ENCODE data around the gene KLHL40. TPM values are rescaled to one million over a fixed set of nuclear protein-coding genes. Genes with fewer than 3 reads are reported as not detected.

KLHL40 gene
- total RNA-seq, 3 donors from 2014 or later (not counting 1 experiment from before 2014, with no cell fraction given): not detected

DNA sequence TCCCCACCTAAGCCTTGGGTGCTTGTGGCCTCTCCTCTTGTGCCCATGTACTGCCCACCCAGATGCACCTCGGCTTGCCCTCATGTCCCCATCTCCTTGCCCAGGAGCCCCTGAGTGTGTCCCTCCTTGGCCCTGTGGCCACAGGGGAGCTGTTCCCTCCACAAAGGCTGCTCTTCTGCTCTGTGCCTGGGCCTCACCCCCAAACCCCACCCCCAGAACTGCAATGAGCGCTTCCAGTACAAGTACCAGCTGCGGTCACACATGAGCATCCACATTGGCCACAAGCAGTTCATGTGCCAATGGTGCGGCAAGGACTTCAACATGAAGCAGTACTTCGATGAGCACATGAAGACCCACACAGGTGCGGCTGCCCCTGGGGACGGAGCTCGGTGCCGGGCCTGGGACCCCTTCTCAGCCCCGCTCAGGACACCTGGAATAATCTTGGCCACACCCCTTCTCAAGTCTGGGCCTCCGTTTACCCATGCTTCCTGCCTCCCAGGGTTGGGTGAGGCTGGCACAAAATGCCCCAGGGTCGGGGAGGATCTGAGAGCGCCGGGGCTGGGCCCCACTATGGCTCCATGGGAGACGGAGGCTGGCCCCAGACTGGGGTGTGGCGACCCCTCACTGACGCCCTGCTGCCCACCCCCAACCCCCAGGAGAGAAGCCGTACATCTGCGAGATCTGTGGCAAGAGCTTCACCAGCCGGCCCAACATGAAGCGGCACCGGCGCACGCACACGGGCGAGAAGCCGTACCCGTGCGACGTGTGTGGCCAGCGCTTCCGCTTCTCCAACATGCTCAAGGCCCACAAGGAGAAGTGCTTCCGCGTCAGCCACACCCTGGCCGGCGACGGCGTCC lies 21.5 kb upstream of the KLHL40 start:
- no peaks in the 10 kb centered on the region for H3K9me3 Mint-ChIP-seq
- DNase-seq: no peak
- peaks cover 0 to 5% of the 10 kb centered on the region in 2 donors for H3K4me1 Mint-ChIP-seq
- H3K36me3 ChIP-seq (ENCODE audit: control insufficient read depth, insufficient read depth, low read length): no peaks in the 10 kb centered on the region
- no peak overlapping the region for H3K4me3 Mint-ChIP-seq
- no peak overlapping the region for H3K4me3 ChIP-seq (ENCODE audit: low read length)
- H3K4me1 ChIP-seq (ENCODE audit: control insufficient read depth, insufficient read depth, low read length): no peaks in the 10 kb centered on the region
- whole genome bisulfite sequencing (ENCODE audit: insufficient coverage): 70% methylated on average over 38 of the region's 38 CpGs
- H3K27me3 ChIP-seq (ENCODE audit: control insufficient read depth, insufficient read depth, low read length): no peaks in the 10 kb centered on the region
- no peaks in the 10 kb centered on the region for H3K27me3 Mint-ChIP-seq (ENCODE audit: low read depth in 2 of 2)
- H3K27ac Mint-ChIP-seq: no peak overlapping the region
- peak overlapping the region; percentile 25 for H3K27ac ChIP-seq (ENCODE audit: low read length)
- no peak for TF ChIP-seq CTCF (IDR thresholded peaks at IDR 0.05)
- intact Hi-C loops (cut with micrococcal nuclease): no loop called here
- H3K36me3 Mint-ChIP-seq: no peaks in the 10 kb centered on the region
- H3K9me3 ChIP-seq (ENCODE audit: control insufficient read depth, insufficient read depth, low read length): no peaks in the 10 kb centered on the region
- ATAC-seq: no peak

GRCh38 chr3:42664438-42664803 lies 20.9 kb upstream of the KLHL40 start:
- Histone ChIP-seq H3K4me1 (ENCODE audit: control insufficient read depth, insufficient read depth, low read length) (no peaks in the 10 kb centered on the region), H3K27me3 (ENCODE audit: control insufficient read depth, insufficient read depth, low read length) (no peaks in the 10 kb centered on the region), H3K4me3 (ENCODE audit: low read length) (no peak overlapping the region), H3K36me3 (ENCODE audit: control insufficient read depth, insufficient read depth, low read length) (no peaks in the 10 kb centered on the region), H3K9me3 (ENCODE audit: control insufficient read depth, insufficient read depth, low read length) (no peaks in the 10 kb centered on the region), H3K27ac (ENCODE audit: low read length) (no peak overlapping the region)
- H3K27ac Mint-ChIP-seq: no peak overlapping the region
- ATAC-seq (no peak), DNase-seq (no peak)
- H3K36me3 Mint-ChIP-seq: no peaks in the 10 kb centered on the region
- 84% methylated on average over 19 of the region's 19 CpGs for WGBS (ENCODE audit: insufficient coverage)
- no peaks in the 10 kb centered on the region for H3K27me3 Mint-ChIP-seq (ENCODE audit: low read depth in 2 of 2)
- intact Hi-C loops (cut with micrococcal nuclease): no loop called here
- TF ChIP-seq CTCF (IDR thresholded peaks at IDR 0.05): no peak
- H3K4me3 Mint-ChIP-seq: no peak overlapping the region
- H3K4me1 Mint-ChIP-seq: peaks cover 0 to 5% of the 10 kb centered on the region in 2 donors
- H3K9me3 Mint-ChIP-seq: no peaks in the 10 kb centered on the region

DNA sequence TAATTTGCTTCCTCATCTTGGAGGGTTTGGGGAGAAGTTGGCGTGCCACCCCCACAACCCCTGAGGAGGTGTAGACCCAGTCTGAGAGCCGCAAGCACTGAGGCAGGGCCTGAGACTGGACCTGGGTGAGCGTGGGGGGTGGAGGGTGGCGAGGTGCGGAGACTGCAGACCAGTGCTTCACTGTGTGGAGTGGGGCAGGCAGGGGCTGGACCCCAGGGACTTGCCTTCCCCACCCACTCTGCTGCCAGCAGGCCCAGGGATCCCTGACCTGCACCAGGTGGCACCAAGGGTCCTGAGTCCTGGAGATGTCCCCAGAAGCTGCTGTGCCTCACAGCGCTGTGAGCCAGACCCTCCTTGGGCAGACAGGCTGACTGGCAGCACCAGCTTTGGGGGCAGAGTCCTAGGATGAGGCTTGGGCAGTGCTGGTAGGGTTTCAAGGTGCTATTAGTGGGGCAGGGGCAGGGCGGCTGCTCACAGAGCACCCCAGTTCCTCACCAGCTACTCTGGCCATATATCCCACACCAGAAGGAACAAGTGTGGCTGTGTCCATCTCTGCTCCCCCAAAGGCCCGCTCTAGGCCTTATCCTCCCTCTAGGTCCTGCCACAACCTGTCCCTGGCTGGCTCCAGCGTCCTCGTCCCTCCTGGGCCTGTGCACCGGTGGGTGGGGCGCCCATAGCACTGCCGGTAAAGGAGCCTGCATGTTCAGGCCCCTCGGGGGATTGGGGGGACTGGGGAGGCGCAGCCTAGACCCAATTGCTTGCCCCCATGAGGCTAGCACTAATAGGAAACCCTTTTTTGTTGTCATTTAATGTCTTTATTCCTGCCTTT lies 20.1 kb upstream of the KLHL40 start:
- TF ChIP-seq CTCF (IDR thresholded peaks at IDR 0.05): no peak
- no peaks in the 10 kb centered on the region for H3K4me1 ChIP-seq (ENCODE audit: control insufficient read depth, insufficient read depth, low read length)
- no peak overlapping the region for H3K4me3 ChIP-seq (ENCODE audit: low read length)
- no peaks in the 10 kb centered on the region for H3K4me1 Mint-ChIP-seq
- H3K4me3 Mint-ChIP-seq: no peak overlapping the region
- H3K36me3 ChIP-seq (ENCODE audit: control insufficient read depth, insufficient read depth, low read length): no peaks in the 10 kb centered on the region
- no peaks in the 10 kb centered on the region for H3K36me3 Mint-ChIP-seq
- no peak for ATAC-seq
- WGBS (ENCODE audit: insufficient coverage): 89% methylated on average over 15 of the region's 15 CpGs
- H3K27me3 Mint-ChIP-seq (ENCODE audit: low read depth in 2 of 2): no peaks in the 10 kb centered on the region
- no peaks in the 10 kb centered on the region for H3K27me3 ChIP-seq (ENCODE audit: control insufficient read depth, insufficient read depth, low read length)
- intact Hi-C loops (cut with micrococcal nuclease): no loop called here
- H3K9me3 ChIP-seq (ENCODE audit: control insufficient read depth, insufficient read depth, low read length): no peaks in the 10 kb centered on the region
- H3K27ac ChIP-seq (ENCODE audit: low read length): no peak overlapping the region
- no peak for DNase-seq
- H3K9me3 Mint-ChIP-seq: no peaks in the 10 kb centered on the region
- H3K27ac Mint-ChIP-seq: no peak overlapping the region
